ENCODE measurements around the gene HK2.
"Not testable (repeated sequence)": the region's sequence is repeated elsewhere in the genome, so short reads cannot be mapped to it uniquely, and the experiment has no call there.

The HK2 gene

GRCh38 chr2:74880054-74880728, 46.3 kb downstream of the HK2 start:
- no peak for DNase-seq

- DNase-seq: no peak
These were observed 47.2 kb downstream of the HK2 start for GRCh38 chr2:74881176-74881575.

GRCh38 chr2:74881626-74882298, 47.8 kb downstream of the HK2 start:
- DNase-seq: no peak

- DNase-seq: no peak
These were observed 48.4 kb downstream of the HK2 start for GRCh38 chr2:74882299-74882687.

- no peak for DNase-seq
These were observed 49.1 kb downstream of the HK2 start for GRCh38 chr2:74883011-74883410.

GRCh38 chr2:74884118-74884762, 50.3 kb downstream of the HK2 start:
- no peak for DNase-seq

GRCh38 chr2:74884866-74885265, 50.9 kb downstream of the HK2 start:
- DNase-seq: no peak

- DNase-seq: no peak
These were observed 52.3 kb downstream of the HK2 start for GRCh38 chr2:74886251-74886650.

- no peak for DNase-seq
These were observed 52.9 kb downstream of the HK2 start for GRCh38 chr2:74886811-74887210.

- DNase-seq: no peak
These were observed 53.6 kb downstream of the HK2 start for GRCh38 chr2:74887445-74887951.

GRCh38 chr2:74887960-74888700, 54.2 kb downstream of the HK2 start:
- DNase-seq: no peak

- DNase-seq: no peak
These were observed 55.2 kb downstream of the HK2 start for GRCh38 chr2:74889159-74889558.

- DNase-seq: no peak
These were observed 56.8 kb downstream of the HK2 start for GRCh38 chr2:74890711-74891110.

- DNase-seq: no peak
These were observed 57.3 kb downstream of the HK2 start for GRCh38 chr2:74891136-74891764.

- not testable (repeated sequence) for DNase-seq
These were observed 57.9 kb downstream of the HK2 start for GRCh38 chr2:74891816-74892215.

GRCh38 chr2:74892609-74893008, 58.7 kb downstream of the HK2 start:
- DNase-seq: no peak

- DNase-seq: no peak
These were observed 59.4 kb downstream of the HK2 start for GRCh38 chr2:74893332-74893731.

GRCh38 chr2:74894272-74894981, 60.5 kb downstream of the HK2 start:
- DNase-seq: no peak

- no peak for DNase-seq
These were observed 61.1 kb downstream of the HK2 start for GRCh38 chr2:74895001-74895400.

GRCh38 chr2:74896232-74896631, 62.3 kb downstream of the HK2 start:
- no peak for DNase-seq

- DNase-seq: not testable (repeated sequence)
These were observed 66.3 kb downstream of the HK2 start for GRCh38 chr2:74900225-74900624.

- DNase-seq: no peak
These were observed 68.4 kb downstream of the HK2 start for GRCh38 chr2:74902281-74902860.

All from stimulated activated CD4-positive, alpha-beta T cell treated with anti-CD3 and anti-CD28 coated beads, Interleukin-1b, Interleukin-23, amount 100 ng/mL, for 48 hours (primary cell).